Nephron (organoid): ENCODE results near the gene CPHXL.

Source experiments
- H3K27ac Mint-ChIP-seq, 3 experiments: 2 replicates each; pipeline ENCODE4 v1.8.0; 2020; ENCODE audit warnings: mixed read lengths in 3 of 3, mild to moderate bottlenecking in 2 of 3, moderate library complexity in 1 of 3
- H3K27me3 Mint-ChIP-seq: 2 replicates; pipeline ENCODE4 v1.8.0; 2021; ENCODE audit warnings: low read depth, mild to moderate bottlenecking, moderate library complexity, mixed read lengths
- H3K36me3 Mint-ChIP-seq: 2 replicates; pipeline ENCODE4 v1.8.0; 2020; ENCODE audit warnings: low read depth, mixed read lengths
- H3K4me1 Mint-ChIP-seq: 2 replicates; pipeline ENCODE4 v1.8.0; 2020; ENCODE audit warnings: mixed read lengths
- H3K4me3 Mint-ChIP-seq, 3 experiments: 2 replicates each; pipeline ENCODE4 v1.8.0; 2020; ENCODE audit warnings: mild to moderate bottlenecking in 3 of 3, mixed read lengths in 3 of 3, moderate library complexity in 2 of 3
- H3K9me3 Mint-ChIP-seq: 2 replicates; pipeline ENCODE4 v1.8.0; 2020; ENCODE audit warnings: mixed read lengths
- CTCF ChIP-seq, 3 experiments: fragments of 200-600 bp; sonication (generic); IDR thresholded peaks; one replicate each; pipeline ENCODE4 v1.5.0; 2021; ENCODE audit warnings: antibody characterized with exemption in 3 of 3; ENCODE audit not compliant: unreplicated experiment in 3 of 3

The CPHXL gene

GRCh38 chr16:75726390-75726789, at the start of gene CPHXL:
CPHXL (minus strand) TSS chr16:75726490; CDS start chr16:75726442, 48 bp downstream.
- Mint-ChIP-seq H3K4me1 (no peaks in the 10 kb centered on the region), H3K4me3 (no peak within 1 kb of the TSS), H3K9me3 (peaks cover 9% of the 10 kb centered on the region), H3K27me3 (no peaks in the 10 kb centered on the region), H3K36me3 (no peaks in the 10 kb centered on the region), H3K27ac (no peak within 1 kb of the TSS)
- no peak for TF ChIP-seq CTCF (IDR thresholded peaks at IDR 0.05; ENCODE audit: unreplicated experiment in 3 of 3)

GRCh38 chr16:75774197-75774596, 47.9 kb upstream of the CPHXL start:
- Mint-ChIP-seq H3K27me3 (peaks cover 5% of the 10 kb centered on the region), H3K4me3 (no peak overlapping the region), H3K27ac (no peak overlapping the region), H3K4me1 (no peaks in the 10 kb centered on the region), H3K9me3 (no peaks in the 10 kb centered on the region), H3K36me3 (no peaks in the 10 kb centered on the region)
- TF ChIP-seq CTCF (IDR thresholded peaks at IDR 0.05; ENCODE audit: unreplicated experiment in 3 of 3) = no peak

GRCh38 chr16:75770051-75770450, 43.8 kb upstream of the CPHXL start:
- Mint-ChIP-seq H3K4me1 (no peaks in the 10 kb centered on the region), H3K4me3 (no peak overlapping the region), H3K27me3 (no peaks in the 10 kb centered on the region), H3K27ac (no peak overlapping the region), H3K9me3 (peaks cover 3% of the 10 kb centered on the region), H3K36me3 (no peaks in the 10 kb centered on the region)
- TF ChIP-seq CTCF (IDR thresholded peaks at IDR 0.05; ENCODE audit: unreplicated experiment in 3 of 3) = no peak

GRCh38 chr16:75764154-75764768, 38.0 kb upstream of the CPHXL start:
- TF ChIP-seq CTCF (IDR thresholded peaks at IDR 0.05; ENCODE audit: unreplicated experiment in 3 of 3) = peak; percentile 67 to 77 (median 72)
- Mint-ChIP-seq H3K36me3 (no peaks in the 10 kb centered on the region), H3K9me3 (peaks cover 3% of the 10 kb centered on the region), H3K27ac (no peak overlapping the region), H3K4me3 (no peak overlapping the region), H3K27me3 (no peaks in the 10 kb centered on the region), H3K4me1 (no peaks in the 10 kb centered on the region)

- H3K36me3 Mint-ChIP-seq = no peaks in the 10 kb centered on the region
- H3K4me3 Mint-ChIP-seq = no peak overlapping the region
- H3K27me3 Mint-ChIP-seq = no peaks in the 10 kb centered on the region
- H3K9me3 Mint-ChIP-seq = no peaks in the 10 kb centered on the region
- no peak for TF ChIP-seq CTCF (IDR thresholded peaks at IDR 0.05; ENCODE audit: unreplicated experiment in 3 of 3)
- H3K4me1 Mint-ChIP-seq = no peaks in the 10 kb centered on the region
- H3K27ac Mint-ChIP-seq = no peak overlapping the region
These were observed 36.9 kb upstream of the CPHXL start for GRCh38 chr16:75763204-75763603.

- Mint-ChIP-seq H3K4me1 (no peaks in the 10 kb centered on the region), H3K27ac (no peak overlapping the region), H3K36me3 (no peaks in the 10 kb centered on the region), H3K27me3 (no peaks in the 10 kb centered on the region), H3K9me3 (no peaks in the 10 kb centered on the region), H3K4me3 (no peak overlapping the region)
- TF ChIP-seq CTCF (IDR thresholded peaks at IDR 0.05; ENCODE audit: unreplicated experiment in 3 of 3) = no peak
These were observed 36.5 kb upstream of the CPHXL start for GRCh38 chr16:75762746-75763145.
